GM21576 (cell line): ENCODE measurements around the gene PSMA7.
"Not testable (repeated sequence)": the region's sequence is repeated elsewhere in the genome, so short reads cannot be mapped to it uniquely, and the experiment has no call there.

ENCODE experiments used
- ATAC-seq: cut with Tn5 transposase; IDR thresholded peaks from one replicate; pipeline ENCODE4 v1.9.1; 2021; ENCODE audit warnings: mild to moderate bottlenecking, moderate library complexity; ENCODE audit not compliant: unreplicated experiment

PSMA7 gene

GRCh38 chr20:62120990-62121775, 22.0 kb downstream of the PSMA7 start:
- peak; percentile 15 for ATAC-seq

GRCh38 chr20:62120365-62120762, 22.8 kb downstream of the PSMA7 start:
- ATAC-seq: no peak

GRCh38 chr20:62119591-62120364, 23.4 kb downstream of the PSMA7 start:
- ATAC-seq: no peak

GRCh38 chr20:62119115-62119514, 24.1 kb downstream of the PSMA7 start:
- no peak for ATAC-seq

GRCh38 chr20:62118113-62119043, 24.8 kb downstream of the PSMA7 start:
- ATAC-seq: no peak

GRCh38 chr20:62117658-62118057, 25.5 kb downstream of the PSMA7 start:
- no peak for ATAC-seq

GRCh38 chr20:62117362-62117646, 25.9 kb downstream of the PSMA7 start:
- no peak for ATAC-seq

GRCh38 chr20:62116558-62117361, 26.4 kb downstream of the PSMA7 start:
- ATAC-seq: no peak

GRCh38 chr20:62115800-62116407, 27.3 kb downstream of the PSMA7 start:
- ATAC-seq: not testable (repeated sequence)

GRCh38 chr20:62114894-62115293, 28.3 kb downstream of the PSMA7 start:
- no peak for ATAC-seq

GRCh38 chr20:62112368-62112767, 30.8 kb downstream of the PSMA7 start:
- ATAC-seq: no peak

GRCh38 chr20:62111148-62111547, 32.0 kb downstream of the PSMA7 start:
- ATAC-seq: no peak

GRCh38 chr20:62105592-62105991, 37.6 kb downstream of the PSMA7 start:
- ATAC-seq: no peak

- no peak for ATAC-seq
Measured at GRCh38 chr20:62104791-62105345, 38.3 kb downstream of the PSMA7 start.

GRCh38 chr20:62104234-62104789, 38.9 kb downstream of the PSMA7 start:
- ATAC-seq: no peak

- ATAC-seq: no peak
Measured at GRCh38 chr20:62103508-62104233, 39.5 kb downstream of the PSMA7 start.

- ATAC-seq: no peak
Measured at GRCh38 chr20:62101078-62101477, 42.1 kb downstream of the PSMA7 start.

- ATAC-seq: no peak
Measured at GRCh38 chr20:62097881-62098407, 45.2 kb downstream of the PSMA7 start.
